HEK293T (cell line): Measurements from ENCODE around the gene TP53.

Experiments
- FOXK2 ChIP-seq: fragments of 450-650 bp; IDR thresholded peaks from 2 replicates; pipeline ENCODE4 v1.6.1; 2016; ENCODE audit warnings: mild to moderate bottlenecking
- HDGF ChIP-seq: fragments of 450-650 bp; IDR thresholded peaks from 2 replicates; pipeline ENCODE4 v1.6.1; 2017; ENCODE audit warnings: antibody characterized with exemption, borderline replicate concordance
- L3MBTL2 ChIP-seq: fragments of 450-650 bp; conservative IDR thresholded peaks from 2 replicates; pipeline ENCODE4 v1.6.1; 2016; ENCODE audit warnings: mild to moderate bottlenecking
- SP1 ChIP-seq: fragments of 450-650 bp; IDR thresholded peaks from 2 replicates; pipeline ENCODE4 v1.6.1; 2017
- TARDBP ChIP-seq: fragments of 450-650 bp; IDR thresholded peaks from 2 replicates; pipeline ENCODE4 v1.6.1; 2016

DNA sequence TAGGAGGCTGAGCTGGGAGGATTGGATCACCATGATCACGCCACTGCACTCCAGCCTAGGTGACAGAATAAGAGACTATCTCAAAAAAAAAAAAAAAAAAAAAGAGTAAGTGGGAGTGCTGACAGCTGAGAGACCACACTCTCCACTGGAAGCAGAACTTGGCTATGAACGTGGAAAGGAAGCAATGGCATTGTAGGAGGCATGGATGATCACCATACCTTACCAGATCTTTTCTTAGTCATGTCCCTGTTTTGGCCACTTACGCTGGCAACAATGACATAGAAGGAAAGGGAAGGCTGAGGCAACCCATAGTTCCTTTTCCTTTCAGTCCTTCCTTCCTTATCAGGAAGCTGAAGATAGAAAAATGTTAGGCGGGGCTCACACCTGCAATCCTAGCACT is 40.3 kb downstream of the TP53 start:
- TF ChIP-seq FOXK2: no peak
- no peak for TF ChIP-seq TARDBP
- no peak for TF ChIP-seq HDGF
- no peak for TF ChIP-seq L3MBTL2
- no peak for TF ChIP-seq SP1
